Cardiac muscle cell (in vitro differentiated cells and primary cell): ENCODE data around the gene RGS3. TPM values are rescaled to one million over a fixed set of nuclear protein-coding genes. Genes with fewer than 3 reads are reported as not detected.

Source experiments
- DNase-seq, 2 donors: peaks; one replicate each; pipeline versions ENCODE4 v3.0.0 to v3.0.0-alpha.2; 2010 to 2017; ENCODE audit warnings: low read depth in 1 of 2, low spot score in 1 of 2
- H3K27ac ChIP-seq: fragments of 200-600 bp; sonication (generic); 2 replicates; pipeline ENCODE4 v1.5.1; 2016
- H3K27me3 ChIP-seq: fragments of 200-600 bp; sonication (generic); 2 replicates; pipeline ENCODE4 v1.6.0; 2016; ENCODE audit warnings: control low read depth
- H3K36me3 ChIP-seq: fragments of 200-600 bp; sonication (generic); 2 replicates; pipeline ENCODE4 v1.5.1; 2016; ENCODE audit warnings: control low read depth
- H3K4me1 ChIP-seq: fragments of 200-600 bp; sonication (generic); 2 replicates; pipeline ENCODE4 v1.8.1; 2017; ENCODE audit warnings: low read depth, mild to moderate bottlenecking, mixed run types
- H3K4me3 ChIP-seq: fragments of 200-600 bp; sonication (generic); 2 replicates; pipeline ENCODE4 v1.5.1; 2016; ENCODE audit warnings: mild to moderate bottlenecking
- H3K9me3 ChIP-seq: fragments of 200-600 bp; sonication (generic); 2 replicates; pipeline ENCODE4 v1.5.1; 2017; ENCODE audit warnings: low read depth, mild to moderate bottlenecking, control low read depth
- polyA plus RNA-seq: library from polyadenylated mRNA; unstranded; fragments of >200 nt; fragmentation: Nextera tagmentation; extraction: Ambion mirVana; gene quantifications from 2 replicates; pipeline ENCODE4 v1.2.1, GENCODE V29; 2016
- total RNA-seq: library from RNA; depleted of rRNA; stranded (reverse); fragments of >200 nt; gene quantifications from 2 replicates; pipeline ENCODE4 v1.2.3, GENCODE V29; 2016
- TF ChIP-seq, protein P1 (sequence below): IDR thresholded peaks from 2 replicates; pipeline ENCODE4 v1.5.1; 2012; ENCODE audit warnings: low read depth, mild to moderate bottlenecking, low read length

Gene RGS3
- total and polyA plus RNA-seq, 2 experiments from 2014 or later: 94.7 to 126 TPM

DNA sequence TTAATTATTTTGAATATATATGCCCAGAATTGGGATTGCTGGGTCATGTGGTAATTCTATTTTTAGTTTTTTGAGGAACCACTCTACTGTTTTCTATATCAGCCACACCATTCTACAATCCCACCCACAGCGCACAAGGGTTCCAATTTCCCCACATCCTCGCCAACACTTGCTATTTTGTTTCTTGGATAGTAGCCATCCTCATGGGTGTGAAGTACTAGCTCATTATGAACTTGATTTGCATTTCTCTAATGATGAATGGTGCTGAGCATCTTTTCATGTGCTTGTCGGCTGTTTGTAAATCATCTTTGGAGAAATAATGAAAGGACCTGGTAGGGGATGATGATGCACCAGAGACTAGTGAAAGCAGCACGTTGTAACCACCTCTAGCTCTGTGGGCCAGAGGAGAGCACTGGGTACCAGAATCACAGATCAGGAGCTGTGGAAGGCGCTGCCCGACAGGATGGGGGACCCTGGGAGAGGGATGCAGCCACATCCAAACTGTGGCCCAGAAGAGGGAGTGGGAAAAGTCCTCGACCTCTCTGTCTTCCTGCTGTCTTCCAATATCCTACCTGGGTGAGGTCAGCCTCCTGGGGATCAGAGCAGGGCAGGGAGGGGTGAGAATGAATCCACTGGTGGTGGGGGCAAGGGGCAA, 155.4 kb downstream of the RGS3 start:
- H3K27ac ChIP-seq: no peak overlapping the region
- H3K9me3 ChIP-seq: no peaks in the 10 kb centered on the region
- TF ChIP-seq, protein P1, sequence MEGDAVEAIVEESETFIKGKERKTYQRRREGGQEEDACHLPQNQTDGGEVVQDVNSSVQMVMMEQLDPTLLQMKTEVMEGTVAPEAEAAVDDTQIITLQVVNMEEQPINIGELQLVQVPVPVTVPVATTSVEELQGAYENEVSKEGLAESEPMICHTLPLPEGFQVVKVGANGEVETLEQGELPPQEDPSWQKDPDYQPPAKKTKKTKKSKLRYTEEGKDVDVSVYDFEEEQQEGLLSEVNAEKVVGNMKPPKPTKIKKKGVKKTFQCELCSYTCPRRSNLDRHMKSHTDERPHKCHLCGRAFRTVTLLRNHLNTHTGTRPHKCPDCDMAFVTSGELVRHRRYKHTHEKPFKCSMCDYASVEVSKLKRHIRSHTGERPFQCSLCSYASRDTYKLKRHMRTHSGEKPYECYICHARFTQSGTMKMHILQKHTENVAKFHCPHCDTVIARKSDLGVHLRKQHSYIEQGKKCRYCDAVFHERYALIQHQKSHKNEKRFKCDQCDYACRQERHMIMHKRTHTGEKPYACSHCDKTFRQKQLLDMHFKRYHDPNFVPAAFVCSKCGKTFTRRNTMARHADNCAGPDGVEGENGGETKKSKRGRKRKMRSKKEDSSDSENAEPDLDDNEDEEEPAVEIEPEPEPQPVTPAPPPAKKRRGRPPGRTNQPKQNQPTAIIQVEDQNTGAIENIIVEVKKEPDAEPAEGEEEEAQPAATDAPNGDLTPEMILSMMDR: no peak
- no peaks in the 10 kb centered on the region for H3K36me3 ChIP-seq
- H3K27me3 ChIP-seq: no peaks in the 10 kb centered on the region
- H3K4me3 ChIP-seq: no peak overlapping the region
- peaks cover 35% of the 10 kb centered on the region for H3K4me1 ChIP-seq
- DNase-seq: no peak

DNA sequence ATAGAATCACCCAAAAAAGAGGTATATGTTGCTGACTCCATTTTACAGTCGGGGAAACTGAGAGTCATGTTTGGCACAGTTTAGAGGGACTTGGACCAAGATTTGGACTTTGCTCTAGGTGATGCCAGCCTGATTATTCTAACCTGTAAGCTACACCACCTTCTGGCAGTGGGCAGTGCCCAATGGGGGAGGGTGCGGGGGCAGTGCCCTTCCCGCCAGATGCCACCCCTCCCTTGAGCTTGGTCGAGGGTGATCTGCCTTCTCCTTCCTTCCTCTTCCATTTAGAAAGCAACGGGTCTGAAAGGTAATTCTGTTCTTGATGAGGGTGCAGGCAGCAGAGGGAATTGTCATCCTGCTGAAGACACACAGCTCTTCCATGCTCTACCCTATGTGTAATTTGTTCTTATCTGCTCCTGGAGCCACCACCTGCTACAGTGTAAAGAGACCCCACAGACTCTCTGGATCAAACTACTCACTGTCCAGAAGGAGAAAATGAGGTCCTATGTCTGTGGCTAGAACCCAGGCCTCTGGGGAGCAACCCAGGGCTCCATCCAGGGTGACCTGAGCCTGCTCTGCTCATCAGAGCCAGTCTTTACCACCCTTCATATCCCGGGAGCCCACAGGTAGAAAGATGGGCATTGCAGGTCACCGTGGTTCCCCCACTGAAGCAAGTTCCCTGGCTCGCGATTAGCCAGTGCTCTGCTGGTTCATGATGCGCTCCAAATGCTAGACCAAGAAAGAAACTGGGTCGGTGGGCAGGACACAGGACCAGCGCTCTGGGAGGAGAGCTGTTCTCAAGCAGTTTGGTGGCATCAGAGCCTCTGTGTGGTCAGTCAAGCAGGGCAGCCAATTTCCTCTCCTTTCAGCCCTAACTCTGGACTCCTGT, 156.2 kb downstream of the RGS3 start:
- peak overlapping the region; percentile 82 for H3K27ac ChIP-seq
- no peak for DNase-seq
- no peaks in the 10 kb centered on the region for H3K36me3 ChIP-seq
- no peaks in the 10 kb centered on the region for H3K9me3 ChIP-seq
- H3K4me1 ChIP-seq: peaks cover 37% of the 10 kb centered on the region
- no peak overlapping the region for H3K4me3 ChIP-seq
- TF ChIP-seq, protein P1: no peak
- H3K27me3 ChIP-seq: no peaks in the 10 kb centered on the region

DNA sequence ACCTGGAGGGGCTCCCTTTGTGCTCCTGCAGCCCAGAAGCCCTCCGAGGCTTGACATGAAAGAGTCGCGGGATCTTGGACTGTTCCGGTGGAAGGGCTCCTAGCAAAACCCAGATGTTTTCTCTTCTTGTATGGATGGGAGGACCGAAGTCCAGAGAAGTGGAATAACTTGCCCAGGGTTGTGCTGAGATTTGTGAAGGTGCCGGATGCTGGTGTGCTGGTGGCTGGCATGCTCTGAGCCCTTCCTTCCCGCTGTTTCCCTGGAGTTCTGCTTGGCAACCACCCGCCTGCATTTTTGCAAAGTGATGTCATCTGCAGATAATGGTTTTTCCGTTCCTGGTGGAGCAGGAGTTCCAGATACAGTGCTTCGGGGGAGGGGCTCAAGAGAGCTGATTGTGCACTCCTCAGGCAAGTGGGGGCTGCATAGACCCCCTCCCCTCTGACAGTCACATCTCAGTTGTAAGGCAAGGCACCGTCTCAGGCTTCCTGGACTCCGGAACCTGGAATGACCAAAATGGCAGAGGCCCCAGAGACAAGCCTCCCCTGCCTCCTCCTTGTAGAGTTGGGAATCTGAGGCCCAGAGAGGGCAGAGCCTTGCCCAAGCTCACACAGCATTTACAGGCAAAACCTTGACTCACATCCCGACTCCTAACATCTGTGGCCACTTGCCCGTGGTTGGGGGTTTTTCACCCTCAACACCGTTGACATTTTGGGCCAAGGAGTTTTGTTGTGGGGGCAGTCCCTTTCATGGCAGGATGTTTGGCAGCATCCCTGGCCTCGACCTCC, 157.0 kb downstream of the RGS3 start:
- no peak overlapping the region for H3K4me3 ChIP-seq
- H3K4me1 ChIP-seq: peaks cover 43% of the 10 kb centered on the region
- no peaks in the 10 kb centered on the region for H3K36me3 ChIP-seq
- TF ChIP-seq, protein P1: no peak
- no peaks in the 10 kb centered on the region for H3K27me3 ChIP-seq
- H3K9me3 ChIP-seq: no peaks in the 10 kb centered on the region
- peak; percentile 82 to 95 for DNase-seq
- H3K27ac ChIP-seq: peak overlapping the region; percentile 82

DNA sequence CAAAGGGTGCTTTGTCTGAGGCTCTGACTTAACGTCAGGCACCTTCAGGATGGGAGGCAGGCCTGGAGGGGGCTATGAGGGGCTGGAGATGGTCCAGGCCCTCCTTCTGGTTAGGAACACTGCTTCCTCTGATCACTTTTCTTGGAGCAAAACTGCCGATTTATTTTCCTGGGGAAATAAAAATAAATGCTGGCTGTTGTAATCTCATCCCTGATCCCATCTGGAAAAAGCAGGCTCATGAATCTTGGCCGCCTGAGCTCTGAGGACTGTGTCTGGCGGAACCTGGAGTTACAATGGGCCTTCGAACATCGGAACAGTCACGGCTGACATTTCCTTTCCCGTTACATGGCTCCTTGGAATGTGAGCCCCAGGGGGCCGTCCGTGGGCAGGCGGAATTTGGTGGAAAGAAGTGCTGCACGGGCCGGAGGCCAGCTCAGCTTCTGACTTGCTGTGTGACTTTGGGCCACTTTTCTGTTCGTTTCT, 157.8 kb downstream of the RGS3 start:
- TF ChIP-seq, protein P1: no peak
- peak in 1 of 2 donors; percentile 97 for DNase-seq
- Histone ChIP-seq H3K4me1 (peaks cover 43% of the 10 kb centered on the region), H3K27me3 (no peaks in the 10 kb centered on the region), H3K9me3 (no peaks in the 10 kb centered on the region), H3K4me3 (no peak overlapping the region), H3K36me3 (no peaks in the 10 kb centered on the region), H3K27ac (peak overlapping the region; percentile 82)

DNA sequence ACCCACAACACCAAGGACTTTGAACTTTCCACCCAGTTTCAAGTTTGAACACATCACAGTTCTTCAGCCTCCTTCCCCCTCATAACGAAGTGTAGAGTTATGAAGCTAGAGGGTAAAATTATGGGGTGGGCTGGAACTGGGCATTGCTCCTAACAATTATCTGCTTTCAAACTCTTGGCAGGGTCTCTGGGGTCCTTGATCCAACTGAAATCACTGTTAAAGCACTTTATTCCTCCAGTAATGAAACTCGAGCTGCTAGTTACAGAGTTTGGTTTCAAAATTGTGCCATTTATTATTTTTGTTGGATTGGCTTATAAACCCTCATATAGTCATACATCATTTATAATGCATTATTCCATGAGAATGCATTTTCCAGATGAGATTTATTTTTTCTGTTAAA, 158.5 kb downstream of the RGS3 start:
- DNase-seq: no peak
- Histone ChIP-seq H3K27ac (no peak overlapping the region), H3K4me3 (no peak overlapping the region), H3K36me3 (no peaks in the 10 kb centered on the region), H3K27me3 (no peaks in the 10 kb centered on the region), H3K9me3 (no peaks in the 10 kb centered on the region), H3K4me1 (peaks cover 43% of the 10 kb centered on the region)
- TF ChIP-seq, protein P1: no peak
